ENCODE measurements around the gene KRT37. TPM values are rescaled to one million over a fixed set of nuclear protein-coding genes. Genes with fewer than 3 reads are reported as not detected.

KRT37 gene
- not detected for polyA plus RNA-seq (2013)

GRCh38 chr17:41424111-41424635 is at the start of gene KRT37:
Gene KRT37 (minus strand): TSS chr17:41424585. CDS start chr17:41424523, 62 bp downstream.
- Histone ChIP-seq H3K36me3 (ENCODE audit: control insufficient read depth in 4 of 4, insufficient read depth in 4 of 4, low read length in 3 of 4) (no peaks in the 10 kb centered on the region), H3K27me3 (replicated peaks in 2 of 5; ENCODE audit: control insufficient read depth in 4 of 5, insufficient read depth in 5 of 5, low read length in 4 of 5) (peaks cover 0 to 5% (median 0%) of the 10 kb centered on the region in 5 experiments), H3K4me1 (ENCODE audit: control extremely low read depth in 1 of 4, control insufficient read depth in 4 of 4, insufficient read depth in 4 of 4, low read length in 3 of 4) (no peaks in the 10 kb centered on the region), H3K27ac (ENCODE audit: insufficient read depth in 1 of 2, low read depth in 1 of 2, low read length in 2 of 2, poor library complexity in 1 of 2, severe bottlenecking in 2 of 2) (no peak within 1 kb of the TSS), H3K9me3 (ENCODE audit: control extremely low read depth in 1 of 5, control insufficient read depth in 4 of 5, insufficient read depth in 2 of 5, low read depth in 1 of 5, low read length in 4 of 5) (no peaks in the 10 kb centered on the region), H3K4me3 (ENCODE audit: control insufficient read depth in 1 of 7, extremely low read depth in 1 of 7, insufficient read depth in 4 of 7, low read depth in 2 of 7, low read length in 6 of 7) (no peak within 1 kb of the TSS)
- 98% methylated on average over 11 of the region's 13 CpGs for WGBS (ENCODE audit: insufficient coverage)
- ChIA-PET POLR2A (no interaction called here), CTCF (no interaction called here)
- no peak for DNase-seq

GRCh38 chr17:41468346-41468745 is 44.0 kb upstream of the KRT37 start:
- Histone ChIP-seq H3K36me3 (ENCODE audit: control insufficient read depth in 4 of 4, insufficient read depth in 4 of 4, low read length in 3 of 4) (no peaks in the 10 kb centered on the region), H3K4me1 (ENCODE audit: control extremely low read depth in 1 of 4, control insufficient read depth in 4 of 4, insufficient read depth in 4 of 4, low read length in 3 of 4) (no peaks in the 10 kb centered on the region), H3K4me3 (ENCODE audit: control insufficient read depth in 1 of 7, extremely low read depth in 1 of 7, insufficient read depth in 4 of 7, low read depth in 2 of 7, low read length in 6 of 7) (no peak overlapping the region), H3K9me3 (ENCODE audit: control extremely low read depth in 1 of 5, control insufficient read depth in 4 of 5, insufficient read depth in 2 of 5, low read depth in 1 of 5, low read length in 4 of 5) (peaks cover 1 to 25% (median 11%) of the 10 kb centered on the region in 5 experiments), H3K27me3 (replicated peaks in 2 of 5; ENCODE audit: control insufficient read depth in 4 of 5, insufficient read depth in 5 of 5, low read length in 4 of 5) (peaks cover 0 to 6% (median 2%) of the 10 kb centered on the region in 5 experiments), H3K27ac (ENCODE audit: insufficient read depth in 1 of 2, low read depth in 1 of 2, low read length in 2 of 2, poor library complexity in 1 of 2, severe bottlenecking in 2 of 2) (no peak overlapping the region)
- POLR2A ChIA-PET, result no interaction called here
- CTCF ChIA-PET, result no interaction called here
- DNase-seq, result no peak

- Histone ChIP-seq H3K9me3 (ENCODE audit: control extremely low read depth in 1 of 5, control insufficient read depth in 4 of 5, insufficient read depth in 2 of 5, low read depth in 1 of 5, low read length in 4 of 5) (peaks cover 1 to 25% (median 8%) of the 10 kb centered on the region in 5 experiments), H3K27me3 (replicated peaks in 2 of 5; ENCODE audit: control insufficient read depth in 4 of 5, insufficient read depth in 5 of 5, low read length in 4 of 5) (peaks cover 0 to 6% (median 2%) of the 10 kb centered on the region in 5 experiments), H3K4me1 (ENCODE audit: control extremely low read depth in 1 of 4, control insufficient read depth in 4 of 4, insufficient read depth in 4 of 4, low read length in 3 of 4) (no peaks in the 10 kb centered on the region), H3K4me3 (ENCODE audit: control insufficient read depth in 1 of 7, extremely low read depth in 1 of 7, insufficient read depth in 4 of 7, low read depth in 2 of 7, low read length in 6 of 7) (no peak overlapping the region), H3K27ac (ENCODE audit: insufficient read depth in 1 of 2, low read depth in 1 of 2, low read length in 2 of 2, poor library complexity in 1 of 2, severe bottlenecking in 2 of 2) (no peak overlapping the region), H3K36me3 (ENCODE audit: control insufficient read depth in 4 of 4, insufficient read depth in 4 of 4, low read length in 3 of 4) (no peaks in the 10 kb centered on the region)
- 71% methylated on average over 4 of the region's 4 CpGs for WGBS (ENCODE audit: insufficient coverage)
- DNase-seq, result no peak
- CTCF ChIA-PET, result no interaction called here
- POLR2A ChIA-PET, result no interaction called here
Observed at GRCh38 chr17:41467561-41467960, 43.2 kb upstream of the KRT37 start.

GRCh38 chr17:41466988-41467387 is 42.6 kb upstream of the KRT37 start, which contains the start of gene KRT32:
Gene KRT32 (minus strand): TSS chr17:41467386. CDS start chr17:41467325, 61 bp downstream.
- no peak within 1 kb of the TSS for H3K27ac ChIP-seq (ENCODE audit: insufficient read depth in 1 of 2, low read depth in 1 of 2, low read length in 2 of 2, poor library complexity in 1 of 2, severe bottlenecking in 2 of 2)
- CTCF ChIA-PET, result no interaction called here
- WGBS (ENCODE audit: insufficient coverage), result 99% methylated on average over 10 of the region's 14 CpGs
- no peaks in the 10 kb centered on the region for H3K4me1 ChIP-seq (ENCODE audit: control extremely low read depth in 1 of 4, control insufficient read depth in 4 of 4, insufficient read depth in 4 of 4, low read length in 3 of 4)
- no peak within 1 kb of the TSS for H3K4me3 ChIP-seq (ENCODE audit: control insufficient read depth in 1 of 7, extremely low read depth in 1 of 7, insufficient read depth in 4 of 7, low read depth in 2 of 7, low read length in 6 of 7)
- H3K9me3 ChIP-seq (ENCODE audit: control extremely low read depth in 1 of 5, control insufficient read depth in 4 of 5, insufficient read depth in 2 of 5, low read depth in 1 of 5, low read length in 4 of 5), result peaks cover 1 to 23% (median 8%) of the 10 kb centered on the region in 5 experiments
- POLR2A ChIA-PET, result no interaction called here
- no peak for DNase-seq
- peaks cover 0 to 6% (median 2%) of the 10 kb centered on the region in 5 experiments for H3K27me3 ChIP-seq (replicated peaks in 2 of 5; ENCODE audit: control insufficient read depth in 4 of 5, insufficient read depth in 5 of 5, low read length in 4 of 5)
- H3K36me3 ChIP-seq (ENCODE audit: control insufficient read depth in 4 of 4, insufficient read depth in 4 of 4, low read length in 3 of 4), result no peaks in the 10 kb centered on the region

- DNase-seq, result no peak
- Histone ChIP-seq H3K36me3 (ENCODE audit: control insufficient read depth in 4 of 4, insufficient read depth in 4 of 4, low read length in 3 of 4) (no peaks in the 10 kb centered on the region), H3K27ac (ENCODE audit: insufficient read depth in 1 of 2, low read depth in 1 of 2, low read length in 2 of 2, poor library complexity in 1 of 2, severe bottlenecking in 2 of 2) (no peak overlapping the region), H3K4me3 (ENCODE audit: control insufficient read depth in 1 of 7, extremely low read depth in 1 of 7, insufficient read depth in 4 of 7, low read depth in 2 of 7, low read length in 6 of 7) (no peak overlapping the region), H3K27me3 (replicated peaks in 2 of 5; ENCODE audit: control insufficient read depth in 4 of 5, insufficient read depth in 5 of 5, low read length in 4 of 5) (peaks cover 0 to 6% (median 2%) of the 10 kb centered on the region in 5 experiments), H3K4me1 (ENCODE audit: control extremely low read depth in 1 of 4, control insufficient read depth in 4 of 4, insufficient read depth in 4 of 4, low read length in 3 of 4) (no peaks in the 10 kb centered on the region), H3K9me3 (ENCODE audit: control extremely low read depth in 1 of 5, control insufficient read depth in 4 of 5, insufficient read depth in 2 of 5, low read depth in 1 of 5, low read length in 4 of 5) (peaks cover 0 to 12% (median 4%) of the 10 kb centered on the region in 5 experiments)
- 86% methylated on average over 6 of the region's 6 CpGs for WGBS (ENCODE audit: insufficient coverage)
- ChIA-PET CTCF (interaction anchor here (0.7 kb wide), 1 partner anchor 147 kb away, joined by 3 read pairs; no protein-coding TSS in a partner anchor), POLR2A (no interaction called here)
Observed at GRCh38 chr17:41464682-41465081, 40.3 kb upstream of the KRT37 start.

- H3K36me3 ChIP-seq (ENCODE audit: control insufficient read depth in 4 of 4, insufficient read depth in 4 of 4, low read length in 3 of 4), result no peaks in the 10 kb centered on the region
- POLR2A ChIA-PET, result no interaction called here
- H3K27me3 ChIP-seq (replicated peaks in 2 of 5; ENCODE audit: control insufficient read depth in 4 of 5, insufficient read depth in 5 of 5, low read length in 4 of 5), result peaks cover 0 to 8% (median 2%) of the 10 kb centered on the region in 5 experiments
- no peak overlapping the region for H3K27ac ChIP-seq (ENCODE audit: insufficient read depth in 1 of 2, low read depth in 1 of 2, low read length in 2 of 2, poor library complexity in 1 of 2, severe bottlenecking in 2 of 2)
- DNase-seq, result no peak
- CTCF ChIA-PET, result interaction anchor here (0.7 kb wide), 1 partner anchor 146 kb away, joined by 3 read pairs; no protein-coding TSS in a partner anchor
- no peak overlapping the region for H3K4me3 ChIP-seq (ENCODE audit: control insufficient read depth in 1 of 7, extremely low read depth in 1 of 7, insufficient read depth in 4 of 7, low read depth in 2 of 7, low read length in 6 of 7)
- H3K4me1 ChIP-seq (ENCODE audit: control extremely low read depth in 1 of 4, control insufficient read depth in 4 of 4, insufficient read depth in 4 of 4, low read length in 3 of 4), result no peaks in the 10 kb centered on the region
- peaks cover 0 to 12% (median 4%) of the 10 kb centered on the region in 5 experiments for H3K9me3 ChIP-seq (ENCODE audit: control extremely low read depth in 1 of 5, control insufficient read depth in 4 of 5, insufficient read depth in 2 of 5, low read depth in 1 of 5, low read length in 4 of 5)
- WGBS (ENCODE audit: insufficient coverage), result 95% methylated on average over 8 of the region's 11 CpGs
Observed at GRCh38 chr17:41464173-41464572, 39.8 kb upstream of the KRT37 start.

- WGBS (ENCODE audit: insufficient coverage), result 96% methylated on average over 8 of the region's 8 CpGs
- ChIA-PET CTCF (no interaction called here), POLR2A (no interaction called here)
- no peak overlapping the region for H3K4me3 ChIP-seq (ENCODE audit: control insufficient read depth in 1 of 7, extremely low read depth in 1 of 7, insufficient read depth in 4 of 7, low read depth in 2 of 7, low read length in 6 of 7)
- H3K4me1 ChIP-seq (ENCODE audit: control extremely low read depth in 1 of 4, control insufficient read depth in 4 of 4, insufficient read depth in 4 of 4, low read length in 3 of 4), result no peaks in the 10 kb centered on the region
- H3K9me3 ChIP-seq (ENCODE audit: control extremely low read depth in 1 of 5, control insufficient read depth in 4 of 5, insufficient read depth in 2 of 5, low read depth in 1 of 5, low read length in 4 of 5), result peaks cover 0 to 12% (median 4%) of the 10 kb centered on the region in 5 experiments
- peaks cover 0 to 8% (median 2%) of the 10 kb centered on the region in 5 experiments for H3K27me3 ChIP-seq (replicated peaks in 2 of 5; ENCODE audit: control insufficient read depth in 4 of 5, insufficient read depth in 5 of 5, low read length in 4 of 5)
- no peak for DNase-seq
- no peak overlapping the region for H3K27ac ChIP-seq (ENCODE audit: insufficient read depth in 1 of 2, low read depth in 1 of 2, low read length in 2 of 2, poor library complexity in 1 of 2, severe bottlenecking in 2 of 2)
- H3K36me3 ChIP-seq (ENCODE audit: control insufficient read depth in 4 of 4, insufficient read depth in 4 of 4, low read length in 3 of 4), result no peaks in the 10 kb centered on the region
Observed at GRCh38 chr17:41463746-41464145, 39.4 kb upstream of the KRT37 start.
